SK-N-SH (cell line): ENCODE measurements around the gene PSME2. TPM values are rescaled to one million over a fixed set of nuclear protein-coding genes. Genes with fewer than 3 reads are reported as not detected.

Source experiments
- CTCF ChIA-PET: fragments of 300-600, 350-600 bp; formaldehyde crosslinking; extraction: SDS; loops from one replicate; lab custom pipeline; 2021; lab: Yijun Ruan, JAX
- POLR2A ChIA-PET: fragments of 350-600 bp; sonication (Branson Sonifier 250); formaldehyde crosslinking; extraction: SDS; loops from one replicate; lab custom pipeline; 2020; ENCODE audit warnings: antibody characterized with exemption, inconsistent platforms; lab: Yijun Ruan, JAX
- DNase-seq: peaks from one replicate; pipeline ENCODE4 v3.0.0; 2012
- H2AFZ ChIP-seq: fragments of 200-600 bp; sonication (generic); 2 replicates; pipeline ENCODE4 v1.8.1; 2016; ENCODE audit warnings: antibody characterized with exemption, mild to moderate bottlenecking, low read depth
- H3F3A ChIP-seq: fragments of 200-600 bp; sonication (generic); replicated peaks from 2 replicates; pipeline ENCODE3; 2016; ENCODE audit warnings: antibody characterized with exemption, mild to moderate bottlenecking; ENCODE audit not compliant: insufficient read depth
- H3K27ac ChIP-seq, 2 experiments: fragments of 200-500 bp in 1 of 2; fragments of 200-600 bp in 1 of 2; sonication (Bioruptor generic) in 1 of 2; sonication (generic), shearing (Covaris generic) in 1 of 2; 2 replicates each; pipeline versions ENCODE4 v1.5.1 to v1.6.1; 2014 to 2016; ENCODE audit warnings: low read depth in 2 of 2, inconsistent platforms in 1 of 2, low read length in 1 of 2, mild to moderate bottlenecking in 1 of 2, mixed read lengths in 1 of 2
- H3K27me3 ChIP-seq: fragments of 200-600 bp; sonication (generic), shearing (Covaris generic); 2 replicates; pipeline ENCODE4 v1.6.1; 2016; ENCODE audit warnings: mixed run types; ENCODE audit not compliant: insufficient read depth
- H3K36me3 ChIP-seq, 2 experiments: fragments of 200-500 bp in 1 of 2; fragments of 200-600 bp in 1 of 2; sonication (Bioruptor generic) in 1 of 2; sonication (generic) in 1 of 2; replicated peaks in 1 of 2; 2 replicates each; pipeline versions ENCODE3 to v1.5.1; 2014 to 2016; ENCODE audit warnings: low read length in 1 of 2, mild to moderate bottlenecking in 1 of 2; ENCODE audit not compliant: insufficient read depth in 2 of 2, control insufficient read depth in 1 of 2
- H3K4me1 ChIP-seq, 2 experiments: fragments of 200-500 bp in 1 of 2; fragments of 200-600 bp in 1 of 2; sonication (Bioruptor generic) in 1 of 2; sonication (generic), shearing (Covaris generic) in 1 of 2; 2 replicates each; pipeline versions ENCODE4 v1.5.1 to v1.6.1; 2014 to 2016; ENCODE audit warnings: low read depth in 1 of 2, low read length in 1 of 2, mixed run types in 1 of 2; ENCODE audit not compliant: insufficient read depth in 2 of 2, control insufficient read depth in 1 of 2
- H3K4me2 ChIP-seq: fragments of 200-600 bp; sonication (generic), shearing (Covaris generic); 2 replicates; pipeline ENCODE4 v1.6.1; 2017; ENCODE audit warnings: mixed run types
- H3K4me3 ChIP-seq, 2 experiments: fragments of 200-500 bp in 1 of 2; fragments of 200-600 bp in 1 of 2; sonication (Bioruptor generic) in 1 of 2; sonication (generic), shearing (Covaris generic) in 1 of 2; 2 replicates each; pipeline versions ENCODE4 v1.5.1 to v1.8.1; 2014 to 2016; ENCODE audit warnings: low read depth in 2 of 2, inconsistent platforms in 1 of 2, low read length in 1 of 2, mild to moderate bottlenecking in 1 of 2, mixed read lengths in 1 of 2, moderate library complexity in 1 of 2
- H3K79me2 ChIP-seq: fragments of 200-600 bp; sonication (generic); 2 replicates; pipeline ENCODE4 v1.8.1; 2017; ENCODE audit warnings: mild to moderate bottlenecking; ENCODE audit not compliant: insufficient read depth
- H3K9ac ChIP-seq: fragments of 200-600 bp; sonication (generic); 2 replicates; pipeline ENCODE4 v1.6.1; 2017; ENCODE audit warnings: mixed run types
- H3K9me2 ChIP-seq: fragments of 200-600 bp; sonication (generic); 2 replicates; pipeline ENCODE4 v1.6.1; 2017; ENCODE audit warnings: mixed run types
- H3K9me3 ChIP-seq: fragments of 200-600 bp; sonication (generic); 2 replicates; pipeline ENCODE4 v1.6.1; 2017; ENCODE audit warnings: mixed run types, mild to moderate bottlenecking, moderate library complexity
- H4K20me1 ChIP-seq: fragments of 200-600 bp; sonication (generic); 2 replicates; pipeline ENCODE4 v1.6.1; 2017; ENCODE audit warnings: mild to moderate bottlenecking, mixed run types; ENCODE audit not compliant: insufficient read depth
- CHD2 ChIP-seq: fragments of 150-350 bp; IDR thresholded peaks from 2 replicates; pipeline ENCODE4 v1.6.1; 2018; ENCODE audit warnings: low read length; ENCODE audit not compliant: partially characterized antibody
- EP300 ChIP-seq, 2 experiments: IDR thresholded peaks; 2 replicates each; pipeline versions ENCODE4 v1.4.0 to v1.6.1; 2012; ENCODE audit warnings: borderline replicate concordance in 1 of 2, low read depth in 1 of 2, low read length in 1 of 2
- EZH2phosphoT487 ChIP-seq: fragments of 200-600 bp; sonication (generic); IDR thresholded peaks from 2 replicates; pipeline ENCODE4 v1.6.1; 2017; ENCODE audit warnings: low read depth, mixed run types, mild to moderate bottlenecking, antibody characterized with exemption, moderate library complexity, borderline replicate concordance
- FOXJ3 ChIP-seq: sonication (generic); formaldehyde crosslinking; IDR thresholded peaks from 2 replicates; pipeline ENCODE4 v1.5.1; 2020; ENCODE audit warnings: mild to moderate bottlenecking, missing genetic modification reagents
- FOXM1 ChIP-seq: IDR thresholded peaks from 2 replicates; pipeline ENCODE4 v1.4.0; 2012; ENCODE audit warnings: low read depth, mild to moderate bottlenecking
- JUND ChIP-seq: IDR thresholded peaks from 2 replicates; pipeline ENCODE4 v1.4.0; 2012
- MAX ChIP-seq: IDR thresholded peaks from 2 replicates; pipeline ENCODE4 v1.4.0; 2012; ENCODE audit warnings: low read depth
- POLR2AphosphoS5 ChIP-seq: IDR thresholded peaks from 2 replicates; pipeline ENCODE4 v1.6.1; 2012; ENCODE audit warnings: low read depth, low read length
- RAD21 ChIP-seq: IDR thresholded peaks from 2 replicates; pipeline ENCODE4 v1.6.1; 2012; ENCODE audit warnings: mild to moderate bottlenecking, low read length
- RCOR1 ChIP-seq: fragments of 150-350 bp; IDR thresholded peaks from 2 replicates; pipeline ENCODE4 v1.6.1; 2017; ENCODE audit warnings: antibody characterized with exemption, low read length
- RFX5 ChIP-seq: IDR thresholded peaks from 2 replicates; pipeline ENCODE4 v1.6.1; 2012; ENCODE audit warnings: mild to moderate bottlenecking, improper control_type of control experiment, low read length
- TAF1 ChIP-seq: IDR thresholded peaks from 2 replicates; pipeline ENCODE4 v1.6.1; 2012; ENCODE audit warnings: low read depth, mild to moderate bottlenecking, low read length, moderate library complexity, borderline replicate concordance
- TCF12 ChIP-seq: IDR thresholded peaks from 2 replicates; pipeline ENCODE4 v1.4.0; 2012
- TEAD4 ChIP-seq: IDR thresholded peaks from 2 replicates; pipeline ENCODE4 v1.4.0; 2012; ENCODE audit warnings: mild to moderate bottlenecking, borderline replicate concordance; ENCODE audit not compliant: insufficient read depth
- ZBTB33 ChIP-seq: IDR thresholded peaks from 2 replicates; pipeline ENCODE4 v1.4.0; 2012; ENCODE audit warnings: low read depth, borderline replicate concordance
- WGBS: methylation state at CpG from one replicate; pipeline ENCODE4 v1.1.6; 2017; ENCODE audit warnings: low lambda C conversion rate; 5-methylcytosine and 5-hydroxymethylcytosine counted together
- polyA plus RNA-seq, 3 experiments: library from polyadenylated mRNA; depleted of rRNA; stranded (reverse); fragments of >200 nt; gene quantifications; 2 replicates each; pipeline ENCODE4 v1.2.3, GENCODE V29; 2012
- TF ChIP-seq, protein P1 (sequence below): IDR thresholded peaks from 2 replicates; pipeline ENCODE4; 2012
- TF ChIP-seq, protein P2 (sequence below): IDR thresholded peaks from 2 replicates; pipeline ENCODE4 v1.4.0; 2012; ENCODE audit warnings: low read depth, borderline replicate concordance
- TF ChIP-seq, protein P3 (sequence below): IDR thresholded peaks from 2 replicates; pipeline ENCODE4 v1.6.1; 2012; ENCODE audit warnings: mild to moderate bottlenecking, low read depth, low read length, moderate library complexity
- TF ChIP-seq, protein P4 (sequence below): fragments of 150-350 bp; IDR thresholded peaks from 2 replicates; pipeline ENCODE4 v1.6.1; 2016; ENCODE audit warnings: mild to moderate bottlenecking, low read depth, low read length

Gene PSME2
- polyA plus RNA-seq, 1 of the 3 experiments (the other 2 are of a cell fraction) = 147 TPM

DNA sequence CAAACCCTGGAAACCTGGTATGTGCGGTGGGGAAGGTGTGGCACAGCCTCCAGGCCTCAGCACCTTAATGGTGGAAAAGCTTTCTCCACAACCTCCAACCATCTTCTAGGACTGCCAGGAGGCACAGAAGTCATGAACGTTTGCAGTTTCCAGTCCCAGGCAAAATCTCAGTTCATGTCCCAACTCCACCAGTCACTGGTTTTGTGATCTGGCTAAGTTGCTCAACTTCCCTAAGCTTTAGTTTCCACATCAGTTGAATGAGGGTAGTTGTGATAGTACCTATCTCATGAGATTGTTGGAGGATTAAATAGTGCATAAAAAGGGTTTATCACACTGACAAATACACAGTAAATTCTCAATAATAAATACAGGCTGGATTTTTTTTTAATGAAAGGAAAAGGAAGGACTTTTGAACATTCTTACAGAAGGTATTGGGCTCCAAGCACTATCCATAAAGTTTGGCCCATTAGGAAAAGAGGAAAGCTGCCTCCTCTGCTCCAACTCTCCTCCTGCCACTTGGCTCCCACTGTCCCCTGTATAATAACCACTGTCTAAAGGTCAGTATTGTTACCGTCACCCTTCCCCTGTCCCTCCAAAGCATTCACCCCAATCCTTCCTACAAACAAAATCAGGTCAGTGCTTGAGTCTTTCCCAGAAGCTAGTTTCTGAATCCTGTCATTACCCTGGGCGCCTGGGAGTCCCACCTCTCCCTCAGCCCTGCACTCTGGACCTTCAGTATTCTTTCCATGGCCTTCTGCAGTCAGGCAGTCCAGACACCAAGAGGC lies 46.0 kb downstream of the PSME2 start (continued):
- no peak for TF ChIP-seq FOXJ3 (CRISPR knock-in tag)
- TF ChIP-seq EZH2phosphoT487 = no peak

DNA sequence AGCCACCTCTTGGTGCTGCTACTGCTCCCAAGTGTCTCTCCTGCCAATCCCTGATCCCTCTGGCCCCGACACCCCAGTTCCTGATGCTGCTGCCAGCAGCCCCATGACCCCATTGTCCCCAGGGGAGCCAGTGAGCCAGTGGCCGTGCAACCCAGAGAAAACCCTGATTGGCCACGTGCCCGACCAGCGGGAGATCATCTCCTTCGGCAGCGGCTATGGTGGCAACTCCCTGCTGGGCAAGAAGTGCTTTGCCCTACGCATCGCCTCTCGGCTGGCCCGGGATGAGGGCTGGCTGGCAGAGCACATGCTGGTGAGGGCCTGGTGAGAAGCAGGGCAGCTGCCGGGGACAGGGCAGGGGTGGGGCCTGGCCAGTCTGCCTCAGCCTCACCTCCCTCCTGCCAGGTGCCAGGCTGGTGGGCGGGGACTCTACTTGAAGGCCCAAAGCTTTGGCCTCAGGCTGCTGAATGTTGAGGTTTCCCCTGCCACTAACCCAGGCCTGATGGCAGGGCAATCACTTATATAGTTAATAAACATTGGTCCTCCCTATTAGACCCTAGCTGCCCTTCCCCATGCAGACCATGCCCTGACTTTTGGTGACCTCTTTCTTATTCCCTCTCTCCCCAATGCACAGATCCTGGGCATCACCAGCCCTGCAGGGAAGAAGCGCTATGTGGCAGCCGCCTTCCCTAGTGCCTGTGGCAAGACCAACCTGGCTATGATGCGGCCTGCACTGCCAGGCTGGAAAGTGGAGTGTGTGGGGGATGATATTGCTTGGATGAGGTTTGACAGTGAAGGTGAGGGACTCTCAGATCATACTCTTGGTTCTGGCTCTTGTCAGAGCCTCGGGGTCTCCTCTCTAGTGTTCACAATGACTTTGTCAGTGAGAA lies 47.2 kb downstream of the PSME2 start:
- WGBS = 91% methylated on average over 6 of the region's 17 CpGs
- POLR2A ChIA-PET = interaction anchor here (1.3 kb wide), 1 partner anchor 15 kb away, joined by 3 read pairs; the partner anchor contains the start of genes DCAF11 and NRL
- Histone ChIP-seq H3K27ac (no peak overlapping the region), H3K79me2 (peaks cover 16% of the 10 kb centered on the region), H3F3A (peaks cover 3% of the 10 kb centered on the region), H3K4me2 (no peak overlapping the region), H3K9me2 (no peaks in the 10 kb centered on the region), H3K27me3 (no peaks in the 10 kb centered on the region), H3K4me3 (no peak overlapping the region), H4K20me1 (no peaks in the 10 kb centered on the region), H2AFZ (no peak overlapping the region), H3K36me3 (peaks cover 3 to 23% of the 10 kb centered on the region in 2 experiments), H3K9me3 (no peaks in the 10 kb centered on the region), H3K4me1 (peaks cover 12% of the 10 kb centered on the region in 2 experiments; a peak in 2 of 4 replicates), H3K9ac (no peak overlapping the region)
- CTCF ChIA-PET = interaction anchor here (0.9 to 25.4 kb wide), 3 partner anchors 7 to 33 kb away, joined by 3 to 1159 read pairs (median 219); partner anchors contain the start of genes CARMIL3 and CPNE6
- DNase-seq = no peak
- TF ChIP-seq, protein P1, sequence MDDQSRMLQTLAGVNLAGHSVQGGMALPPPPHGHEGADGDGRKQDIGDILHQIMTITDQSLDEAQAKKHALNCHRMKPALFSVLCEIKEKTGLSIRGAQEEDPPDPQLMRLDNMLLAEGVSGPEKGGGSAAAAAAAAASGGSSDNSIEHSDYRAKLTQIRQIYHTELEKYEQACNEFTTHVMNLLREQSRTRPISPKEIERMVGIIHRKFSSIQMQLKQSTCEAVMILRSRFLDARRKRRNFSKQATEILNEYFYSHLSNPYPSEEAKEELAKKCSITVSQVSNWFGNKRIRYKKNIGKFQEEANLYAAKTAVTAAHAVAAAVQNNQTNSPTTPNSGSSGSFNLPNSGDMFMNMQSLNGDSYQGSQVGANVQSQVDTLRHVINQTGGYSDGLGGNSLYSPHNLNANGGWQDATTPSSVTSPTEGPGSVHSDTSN = no peak
- TF ChIP-seq JUND (no peak), ZBTB33 (no peak), TCF12 (no peak), RFX5 (no peak), FOXM1 (no peak), EP300 (IDR thresholded peaks at IDR 0.05; ENCODE audit: borderline replicate concordance in 1 of 2, low read depth in 1 of 2, low read length in 1 of 2) (no peak), CHD2 (no peak), TEAD4 (no peak), TAF1 (no peak), MAX (no peak), RAD21 (no peak), RCOR1 (no peak), POLR2AphosphoS5 (no peak)
- TF ChIP-seq, protein P2, sequence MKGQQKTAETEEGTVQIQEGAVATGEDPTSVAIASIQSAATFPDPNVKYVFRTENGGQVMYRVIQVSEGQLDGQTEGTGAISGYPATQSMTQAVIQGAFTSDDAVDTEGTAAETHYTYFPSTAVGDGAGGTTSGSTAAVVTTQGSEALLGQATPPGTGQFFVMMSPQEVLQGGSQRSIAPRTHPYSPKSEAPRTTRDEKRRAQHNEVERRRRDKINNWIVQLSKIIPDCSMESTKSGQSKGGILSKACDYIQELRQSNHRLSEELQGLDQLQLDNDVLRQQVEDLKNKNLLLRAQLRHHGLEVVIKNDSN = no peak
- TF ChIP-seq, protein P3, sequence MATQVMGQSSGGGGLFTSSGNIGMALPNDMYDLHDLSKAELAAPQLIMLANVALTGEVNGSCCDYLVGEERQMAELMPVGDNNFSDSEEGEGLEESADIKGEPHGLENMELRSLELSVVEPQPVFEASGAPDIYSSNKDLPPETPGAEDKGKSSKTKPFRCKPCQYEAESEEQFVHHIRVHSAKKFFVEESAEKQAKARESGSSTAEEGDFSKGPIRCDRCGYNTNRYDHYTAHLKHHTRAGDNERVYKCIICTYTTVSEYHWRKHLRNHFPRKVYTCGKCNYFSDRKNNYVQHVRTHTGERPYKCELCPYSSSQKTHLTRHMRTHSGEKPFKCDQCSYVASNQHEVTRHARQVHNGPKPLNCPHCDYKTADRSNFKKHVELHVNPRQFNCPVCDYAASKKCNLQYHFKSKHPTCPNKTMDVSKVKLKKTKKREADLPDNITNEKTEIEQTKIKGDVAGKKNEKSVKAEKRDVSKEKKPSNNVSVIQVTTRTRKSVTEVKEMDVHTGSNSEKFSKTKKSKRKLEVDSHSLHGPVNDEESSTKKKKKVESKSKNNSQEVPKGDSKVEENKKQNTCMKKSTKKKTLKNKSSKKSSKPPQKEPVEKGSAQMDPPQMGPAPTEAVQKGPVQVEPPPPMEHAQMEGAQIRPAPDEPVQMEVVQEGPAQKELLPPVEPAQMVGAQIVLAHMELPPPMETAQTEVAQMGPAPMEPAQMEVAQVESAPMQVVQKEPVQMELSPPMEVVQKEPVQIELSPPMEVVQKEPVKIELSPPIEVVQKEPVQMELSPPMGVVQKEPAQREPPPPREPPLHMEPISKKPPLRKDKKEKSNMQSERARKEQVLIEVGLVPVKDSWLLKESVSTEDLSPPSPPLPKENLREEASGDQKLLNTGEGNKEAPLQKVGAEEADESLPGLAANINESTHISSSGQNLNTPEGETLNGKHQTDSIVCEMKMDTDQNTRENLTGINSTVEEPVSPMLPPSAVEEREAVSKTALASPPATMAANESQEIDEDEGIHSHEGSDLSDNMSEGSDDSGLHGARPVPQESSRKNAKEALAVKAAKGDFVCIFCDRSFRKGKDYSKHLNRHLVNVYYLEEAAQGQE = no peak
- TF ChIP-seq, protein P4, sequence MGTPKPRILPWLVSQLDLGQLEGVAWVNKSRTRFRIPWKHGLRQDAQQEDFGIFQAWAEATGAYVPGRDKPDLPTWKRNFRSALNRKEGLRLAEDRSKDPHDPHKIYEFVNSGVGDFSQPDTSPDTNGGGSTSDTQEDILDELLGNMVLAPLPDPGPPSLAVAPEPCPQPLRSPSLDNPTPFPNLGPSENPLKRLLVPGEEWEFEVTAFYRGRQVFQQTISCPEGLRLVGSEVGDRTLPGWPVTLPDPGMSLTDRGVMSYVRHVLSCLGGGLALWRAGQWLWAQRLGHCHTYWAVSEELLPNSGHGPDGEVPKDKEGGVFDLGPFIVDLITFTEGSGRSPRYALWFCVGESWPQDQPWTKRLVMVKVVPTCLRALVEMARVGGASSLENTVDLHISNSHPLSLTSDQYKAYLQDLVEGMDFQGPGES = no peak
